Upper lobe of right lung (tissue), 1 donor: ENCODE results near the gene RALY. TPM values are rescaled to one million over a fixed set of nuclear protein-coding genes. Genes with fewer than 3 reads are reported as not detected.

ENCODE experiments used
- ATAC-seq: fragments of 200-7000 bp; cut with Tn5 transposase; one replicate; pipeline ENCODE4 v1.9.1; 2020; ENCODE audit warnings: mild to moderate bottlenecking, moderate library complexity
- DNase-seq: peaks from one replicate; pipeline ENCODE4 v3.0.0-alpha.2; 2020
- H3K27ac ChIP-seq: fragments of 200-600 bp; one replicate; pipeline ENCODE4 v1.8.0; 2022
- H3K27me3 ChIP-seq: fragments of 200-600 bp; one replicate; pipeline ENCODE4 v1.8.0; 2022; ENCODE audit warnings: mild to moderate bottlenecking
- H3K36me3 ChIP-seq: fragments of 200-600 bp; one replicate; pipeline ENCODE4 v1.8.0; 2022
- H3K4me1 ChIP-seq: fragments of 200-600 bp; one replicate; pipeline ENCODE4 v1.8.0; 2022
- H3K4me3 ChIP-seq: fragments of 200-600 bp; one replicate; pipeline ENCODE4 v1.8.0; 2022; ENCODE audit warnings: mild to moderate bottlenecking
- H3K9me3 ChIP-seq: fragments of 200-600 bp; one replicate; pipeline ENCODE4 v1.8.0; 2022
- intact Hi-C: fragments of 100-400 bp; cut with DNase I; formaldehyde crosslinking; loops from one replicate; pipeline ENCODE4 v1.11.0; 2022
- total RNA-seq: library from RNA; stranded (reverse); fragmentation: NEBNext Ultra II Directional; extraction: Animal tissue kit (Norgen Biotek cat#: 25700); gene quantifications from one replicate; pipeline ENCODE4 v1.2.1, GENCODE V29; 2021
- TF ChIP-seq, protein P1 (sequence below): fragments of 200-600 bp; IDR thresholded peaks from one replicate; pipeline ENCODE4 v1.8.0; 2022; ENCODE audit warnings: antibody characterized with exemption
- donor health status: DM: no; HTN: yes; CAD: no; lungs with severe emphysema.

Gene RALY
- total RNA-seq, 1 donor from 2014 or later = 130 TPM

DNA sequence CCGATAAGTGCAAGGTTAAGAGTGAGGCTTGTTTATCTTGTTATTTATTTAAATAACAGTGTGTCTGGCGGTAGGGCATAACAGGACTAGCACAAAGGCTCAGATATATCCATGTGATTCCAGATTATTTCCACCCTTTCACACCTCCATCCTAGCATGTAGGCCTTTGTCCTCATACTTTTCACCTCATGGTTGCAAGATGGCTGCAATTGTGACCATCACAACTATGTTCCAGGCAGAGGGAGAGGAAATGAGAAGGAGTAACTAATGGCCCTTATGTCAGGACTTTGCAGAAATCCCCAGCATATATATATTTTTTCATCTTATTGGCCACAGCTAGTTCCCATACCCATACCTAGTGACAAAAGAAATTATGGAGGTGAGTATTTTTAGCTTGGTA, 23.5 kb upstream of the RALY start:
- TF ChIP-seq, protein P1, sequence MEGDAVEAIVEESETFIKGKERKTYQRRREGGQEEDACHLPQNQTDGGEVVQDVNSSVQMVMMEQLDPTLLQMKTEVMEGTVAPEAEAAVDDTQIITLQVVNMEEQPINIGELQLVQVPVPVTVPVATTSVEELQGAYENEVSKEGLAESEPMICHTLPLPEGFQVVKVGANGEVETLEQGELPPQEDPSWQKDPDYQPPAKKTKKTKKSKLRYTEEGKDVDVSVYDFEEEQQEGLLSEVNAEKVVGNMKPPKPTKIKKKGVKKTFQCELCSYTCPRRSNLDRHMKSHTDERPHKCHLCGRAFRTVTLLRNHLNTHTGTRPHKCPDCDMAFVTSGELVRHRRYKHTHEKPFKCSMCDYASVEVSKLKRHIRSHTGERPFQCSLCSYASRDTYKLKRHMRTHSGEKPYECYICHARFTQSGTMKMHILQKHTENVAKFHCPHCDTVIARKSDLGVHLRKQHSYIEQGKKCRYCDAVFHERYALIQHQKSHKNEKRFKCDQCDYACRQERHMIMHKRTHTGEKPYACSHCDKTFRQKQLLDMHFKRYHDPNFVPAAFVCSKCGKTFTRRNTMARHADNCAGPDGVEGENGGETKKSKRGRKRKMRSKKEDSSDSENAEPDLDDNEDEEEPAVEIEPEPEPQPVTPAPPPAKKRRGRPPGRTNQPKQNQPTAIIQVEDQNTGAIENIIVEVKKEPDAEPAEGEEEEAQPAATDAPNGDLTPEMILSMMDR = no peak
- Histone ChIP-seq H3K4me1 (no peaks in the 10 kb centered on the region), H3K27ac (no peak overlapping the region), H3K27me3 (no peaks in the 10 kb centered on the region), H3K9me3 (no peaks in the 10 kb centered on the region), H3K36me3 (no peaks in the 10 kb centered on the region), H3K4me3 (no peak overlapping the region)
- ATAC-seq = no peak
- no peak for DNase-seq
- intact Hi-C loops = no loop called here

DNA sequence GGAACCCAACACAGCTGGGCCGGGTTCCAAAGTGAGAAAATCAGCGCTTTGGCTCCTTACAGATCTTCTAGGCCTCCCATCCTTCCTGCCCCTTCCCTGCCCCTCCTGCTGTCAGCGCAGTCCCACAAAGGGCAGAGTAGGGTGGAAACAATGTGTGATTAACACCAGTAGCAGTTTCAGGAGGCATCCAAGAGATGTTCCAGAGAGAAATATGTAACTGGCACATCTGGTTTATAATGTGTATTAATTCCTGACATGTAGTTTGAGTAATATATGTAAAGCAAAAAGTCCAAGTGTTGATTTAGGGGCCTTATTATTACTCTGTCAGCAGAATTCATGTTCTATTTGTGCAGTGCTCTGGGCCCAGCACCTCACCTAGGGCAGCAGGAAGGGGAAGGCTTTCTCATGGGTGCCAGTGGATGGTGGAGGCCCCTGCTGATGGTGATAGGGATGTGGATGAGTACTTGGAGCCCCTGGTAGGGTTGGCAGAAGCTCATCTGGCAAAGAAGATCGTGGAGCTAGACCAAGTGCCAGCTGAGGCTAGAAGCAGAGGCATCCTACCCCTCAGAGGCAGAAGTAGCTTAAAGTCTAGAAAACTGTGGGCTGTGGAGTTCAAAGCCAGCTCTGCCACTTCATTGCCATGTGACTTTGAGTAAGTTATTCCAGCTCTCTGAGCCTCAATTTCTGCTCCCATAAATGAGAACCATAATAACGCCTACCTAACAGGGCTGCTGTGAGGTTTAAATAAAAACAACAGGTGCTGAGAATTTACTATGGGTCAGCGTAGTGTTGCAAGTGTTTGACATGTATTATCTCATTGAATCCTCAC, 22.4 kb upstream of the RALY start:
- H3K27me3 ChIP-seq = no peaks in the 10 kb centered on the region
- H3K4me3 ChIP-seq = no peak overlapping the region
- TF ChIP-seq, protein P1 = no peak
- ATAC-seq (no peak), DNase-seq (no peak)
- intact Hi-C loops = no loop called here
- H3K36me3 ChIP-seq = no peaks in the 10 kb centered on the region
- H3K4me1 ChIP-seq = no peaks in the 10 kb centered on the region
- no peaks in the 10 kb centered on the region for H3K9me3 ChIP-seq
- no peak overlapping the region for H3K27ac ChIP-seq

DNA sequence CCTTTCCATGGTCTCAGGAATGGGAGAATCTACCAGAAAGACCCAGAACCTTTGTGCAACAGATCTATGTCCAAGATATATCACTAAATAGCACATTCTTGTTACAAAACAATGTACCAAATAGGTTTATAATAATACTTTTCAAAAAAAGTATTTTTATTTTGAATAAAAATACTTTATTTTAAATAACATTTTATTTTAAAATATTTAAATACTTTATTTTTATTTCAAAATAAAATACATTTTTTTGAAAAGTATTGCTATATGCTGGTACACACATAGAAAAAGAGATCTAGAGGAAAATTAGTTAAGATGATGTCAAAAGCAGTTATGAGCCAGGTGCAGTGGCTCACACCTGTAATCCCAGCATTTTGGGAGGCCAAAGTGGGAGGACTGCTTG, 16.8 kb upstream of the RALY start:
- DNase-seq (no peak), ATAC-seq (no peak)
- Histone ChIP-seq H3K9me3 (no peaks in the 10 kb centered on the region), H3K27ac (no peak overlapping the region), H3K4me1 (no peaks in the 10 kb centered on the region), H3K36me3 (no peaks in the 10 kb centered on the region), H3K27me3 (no peaks in the 10 kb centered on the region), H3K4me3 (no peak overlapping the region)
- intact Hi-C loops = no loop called here
- TF ChIP-seq, protein P1 = no peak

DNA sequence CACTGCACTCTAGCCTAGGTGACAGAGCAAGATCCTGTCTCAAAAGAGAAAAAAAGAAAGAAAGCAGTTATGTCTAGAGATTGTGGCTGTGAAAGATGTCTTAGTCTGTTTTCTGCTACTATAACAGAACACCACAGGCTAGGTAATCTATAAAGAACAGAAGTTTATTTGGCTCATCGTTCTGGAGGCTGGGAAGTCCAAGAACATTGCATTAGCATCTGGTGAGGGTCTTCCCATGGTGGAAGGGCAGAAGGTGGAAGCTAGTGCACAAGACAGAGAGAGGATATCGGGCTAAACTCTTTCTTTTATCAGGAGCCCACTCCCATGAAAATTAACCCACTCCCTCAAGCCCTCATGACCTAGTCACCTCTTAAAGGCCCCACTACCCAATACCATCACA, 16.2 kb upstream of the RALY start:
- ATAC-seq = no peak
- intact Hi-C loops = no loop called here

GRCh38 chr20:33979094-33979493, 14.6 kb upstream of the RALY start:
- no peaks in the 10 kb centered on the region for H3K4me1 ChIP-seq
- intact Hi-C loops = no loop called here
- H3K27me3 ChIP-seq = no peaks in the 10 kb centered on the region
- no peak for ATAC-seq
- no peaks in the 10 kb centered on the region for H3K36me3 ChIP-seq
- no peak overlapping the region for H3K4me3 ChIP-seq
- TF ChIP-seq, protein P1 = no peak
- no peak overlapping the region for H3K27ac ChIP-seq
- DNase-seq = no peak
- H3K9me3 ChIP-seq = no peaks in the 10 kb centered on the region

More for the DNA sequence above, 16.2 kb upstream of the RALY start:
- Histone ChIP-seq H3K4me1 (no peaks in the 10 kb centered on the region), H3K36me3 (no peaks in the 10 kb centered on the region), H3K27me3 (no peaks in the 10 kb centered on the region), H3K9me3 (no peaks in the 10 kb centered on the region), H3K27ac (no peak overlapping the region), H3K4me3 (no peak overlapping the region)
- DNase-seq = no peak
- TF ChIP-seq, protein P1 = no peak

GRCh38 chr20:33981347-33981746, 12.4 kb upstream of the RALY start:
- ATAC-seq = no peak
- H3K4me3 ChIP-seq = no peak overlapping the region
- intact Hi-C loops = no loop called here
- TF ChIP-seq, protein P1 = no peak
- H3K4me1 ChIP-seq = no peaks in the 10 kb centered on the region
- no peaks in the 10 kb centered on the region for H3K9me3 ChIP-seq
- no peaks in the 10 kb centered on the region for H3K36me3 ChIP-seq
- H3K27me3 ChIP-seq = no peaks in the 10 kb centered on the region
- no peak overlapping the region for H3K27ac ChIP-seq
- no peak for DNase-seq
